Testis (tissue), 3 donors: Measurements from ENCODE around the gene ERCC8. TPM values are rescaled to one million over a fixed set of nuclear protein-coding genes. Genes with fewer than 3 reads are reported as not detected.
"Not testable (repeated sequence)": the region's sequence is repeated elsewhere in the genome, so short reads cannot be mapped to it uniquely, and the experiment has no call there.

Experiments used
- DNase-seq: peaks from one replicate; pipeline ENCODE4 v3.0.0-alpha.2; 2019
- H3K27ac ChIP-seq, 2 donors: fragments of 200-600 bp; sonication (generic); one replicate each; pipeline ENCODE4 v1.5.1; 2019
- H3K27me3 ChIP-seq: fragments of 200-600 bp; sonication (generic); one replicate; pipeline ENCODE4 v1.5.1; 2019
- H3K36me3 ChIP-seq: fragments of 200-600 bp; sonication (generic); one replicate; pipeline ENCODE4 v1.5.1; 2017; ENCODE audit warnings: low read depth; ENCODE audit errors: missing control alignments
- H3K4me1 ChIP-seq: fragments of 200-600 bp; sonication (generic); one replicate; pipeline ENCODE4 v1.5.1; 2019
- H3K4me3 ChIP-seq, 2 donors: fragments of 200-600 bp; sonication (generic); one replicate each; pipeline ENCODE4 v1.5.1; 2017 to 2019
- H3K9me3 ChIP-seq: fragments of 200-600 bp; sonication (generic); one replicate; pipeline ENCODE4 v1.5.1; 2017
- CTCF ChIP-seq, 3 experiments: fragments of 450-650 bp in 2 of 3; fragments of 200-600 bp in 1 of 3; sonication (generic) in 1 of 3; IDR thresholded peaks; one replicate each; pipeline ENCODE4 v1.5.1; 2016 to 2019; ENCODE audit warnings: antibody characterized with exemption in 3 of 3, mild to moderate bottlenecking in 2 of 3, moderate library complexity in 1 of 3
- POLR2A ChIP-seq: fragments of 450-650 bp; IDR thresholded peaks from one replicate; pipeline ENCODE4 v1.6.1; 2017; ENCODE audit warnings: antibody characterized with exemption, mild to moderate bottlenecking, moderate library complexity
- WGBS, 2 donors: methylation state at CpG; one replicate each; pipeline ENCODE4 v1.1.5; 2018; 5-methylcytosine and 5-hydroxymethylcytosine counted together
- intact Hi-C: fragments of 100-400 bp; cut with DNase I; formaldehyde crosslinking; loops from one replicate; pipeline ENCODE4 v1.15.1; 2023; ENCODE audit warnings: low total_unique reads
- polyA plus RNA-seq: library from polyadenylated mRNA; stranded (reverse); fragments of 350-450 nt; fragmentation: Illumina TruSeq; extraction: RNeasy Lipid Tissue Mini Kit (QIAGEN cat#74804); gene quantifications from one replicate; pipeline ENCODE4 v1.2.3, GENCODE V29; 2014; ENCODE audit warnings: low read depth, low replicate concordance; ENCODE audit not compliant: insufficient read depth
- total RNA-seq, 2 donors: library from RNA; depleted of rRNA; stranded (reverse); fragments of >200 nt; gene quantifications; one replicate each; pipeline ENCODE4 v1.2.3, GENCODE V29; 2016

The ERCC8 gene
- total and polyA plus RNA-seq, 3 donors from 2014 or later: 16.0 to 18.5 (median 16.4) TPM

GRCh38 chr5:60989790-60990189, 44.9 kb upstream of the ERCC8 start:
- Histone ChIP-seq H3K27me3 (no peaks in the 10 kb centered on the region), H3K4me3 (no peak overlapping the region), H3K4me1 (no peaks in the 10 kb centered on the region), H3K36me3 (no peaks in the 10 kb centered on the region), H3K27ac (no peak overlapping the region), H3K9me3 (no peaks in the 10 kb centered on the region)
- intact Hi-C loops: no loop called here
- DNase-seq: no peak
- WGBS, 2 donors: 88 to 89% methylated on average over 4 of the region's 4 CpGs
- TF ChIP-seq CTCF (IDR thresholded peaks at IDR 0.05): no peak
- no peak for TF ChIP-seq POLR2A

- H3K4me1 ChIP-seq, H3K9me3 ChIP-seq, H3K27ac ChIP-seq, H3K36me3 ChIP-seq, intact Hi-C loops, DNase-seq, H3K27me3 ChIP-seq, H3K4me3 ChIP-seq: not testable (repeated sequence)
- WGBS, 2 donors: 93 to 97% methylated on average over 3 of the region's 3 CpGs
Measured at GRCh38 chr5:60982127-60982526, 37.3 kb upstream of the ERCC8 start.

GRCh38 chr5:60980511-60980910, 35.6 kb upstream of the ERCC8 start:
- Histone ChIP-seq H3K9me3 (no peaks in the 10 kb centered on the region), H3K36me3 (no peaks in the 10 kb centered on the region), H3K27me3 (no peaks in the 10 kb centered on the region), H3K4me1 (no peaks in the 10 kb centered on the region), H3K4me3 (no peak overlapping the region), H3K27ac (no peak overlapping the region)
- TF ChIP-seq CTCF (IDR thresholded peaks at IDR 0.05): no peak
- TF ChIP-seq POLR2A: no peak
- 90 to 95% methylated on average over 2 of the region's 2 CpGs for WGBS, 2 donors
- DNase-seq: no peak
- intact Hi-C loops: no loop called here

GRCh38 chr5:60978968-60979367, 34.1 kb upstream of the ERCC8 start:
- DNase-seq: no peak
- H3K9me3 ChIP-seq: no peaks in the 10 kb centered on the region
- no peaks in the 10 kb centered on the region for H3K4me1 ChIP-seq
- H3K27ac ChIP-seq: no peak overlapping the region
- no peak overlapping the region for H3K4me3 ChIP-seq
- WGBS, 2 donors: 75 to 81% methylated on average over 1 of the region's 1 CpG
- no peaks in the 10 kb centered on the region for H3K27me3 ChIP-seq
- TF ChIP-seq CTCF (IDR thresholded peaks at IDR 0.05) (no peak), POLR2A (no peak)
- no peaks in the 10 kb centered on the region for H3K36me3 ChIP-seq
- intact Hi-C loops: no loop called here

- no peak overlapping the region for H3K27ac ChIP-seq
- TF ChIP-seq POLR2A: no peak
- TF ChIP-seq CTCF (IDR thresholded peaks at IDR 0.05): no peak
- no peaks in the 10 kb centered on the region for H3K36me3 ChIP-seq
- H3K9me3 ChIP-seq: no peaks in the 10 kb centered on the region
- intact Hi-C loops: no loop called here
- H3K27me3 ChIP-seq: no peaks in the 10 kb centered on the region
- no peak overlapping the region for H3K4me3 ChIP-seq
- 83 to 96% methylated on average over 8 to 9 of the region's 9 CpGs for WGBS, 2 donors
- H3K4me1 ChIP-seq: no peaks in the 10 kb centered on the region
- no peak for DNase-seq
Measured at GRCh38 chr5:60977956-60978737, 33.3 kb upstream of the ERCC8 start.
